ENCODE measurements around the gene THSD7B.

Gene THSD7B

DNA sequence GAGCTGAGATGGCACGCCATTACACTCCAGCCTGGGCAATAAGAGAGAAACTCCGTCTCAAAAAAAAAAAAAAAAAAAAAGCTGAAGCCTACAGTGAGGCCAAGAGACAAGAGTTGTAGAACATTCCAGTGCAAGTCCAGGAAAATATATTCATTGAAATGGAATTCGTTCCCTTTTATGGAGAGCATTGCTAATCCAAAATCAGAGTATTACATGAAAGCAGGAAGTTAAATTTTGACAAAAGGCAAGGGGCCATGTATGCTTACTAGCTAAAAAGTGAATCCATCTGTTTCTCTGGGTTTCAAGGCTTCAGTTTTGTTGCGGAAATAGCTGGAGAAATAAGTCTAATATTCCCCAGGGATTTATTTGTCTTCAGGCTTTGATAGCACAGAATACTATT, 471.7 kb downstream of the THSD7B start:
- TF ChIP-seq CTCF (IDR thresholded peaks at IDR 0.05): no peak
- no peak for TF ChIP-seq ZFX (IDR thresholded peaks at IDR 0.05; ENCODE audit: borderline replicate concordance)
- H3K27ac ChIP-seq: no peak overlapping the region

GRCh38 chr2:137238065-137238464, 472.7 kb downstream of the THSD7B start:
- H3K27ac ChIP-seq: no peak overlapping the region
- no peak for TF ChIP-seq ZFX (IDR thresholded peaks at IDR 0.05; ENCODE audit: borderline replicate concordance)
- TF ChIP-seq CTCF (IDR thresholded peaks at IDR 0.05): no peak

GRCh38 chr2:137249463-137250130, 484.3 kb downstream of the THSD7B start:
- H3K27ac ChIP-seq: no peak overlapping the region
- no peak for TF ChIP-seq ZFX (IDR thresholded peaks at IDR 0.05; ENCODE audit: borderline replicate concordance)
- no peak for TF ChIP-seq CTCF (IDR thresholded peaks at IDR 0.05)

GRCh38 chr2:137250401-137250800, 485.1 kb downstream of the THSD7B start:
- no peak overlapping the region for H3K27ac ChIP-seq
- no peak for TF ChIP-seq ZFX (IDR thresholded peaks at IDR 0.05; ENCODE audit: borderline replicate concordance)
- no peak for TF ChIP-seq CTCF (IDR thresholded peaks at IDR 0.05)

- TF ChIP-seq ZFX (IDR thresholded peaks at IDR 0.05; ENCODE audit: borderline replicate concordance) (no peak), CTCF (IDR thresholded peaks at IDR 0.05) (no peak)
- H3K27ac ChIP-seq: no peak overlapping the region
Measured at GRCh38 chr2:137251045-137251444, 485.7 kb downstream of the THSD7B start.

DNA sequence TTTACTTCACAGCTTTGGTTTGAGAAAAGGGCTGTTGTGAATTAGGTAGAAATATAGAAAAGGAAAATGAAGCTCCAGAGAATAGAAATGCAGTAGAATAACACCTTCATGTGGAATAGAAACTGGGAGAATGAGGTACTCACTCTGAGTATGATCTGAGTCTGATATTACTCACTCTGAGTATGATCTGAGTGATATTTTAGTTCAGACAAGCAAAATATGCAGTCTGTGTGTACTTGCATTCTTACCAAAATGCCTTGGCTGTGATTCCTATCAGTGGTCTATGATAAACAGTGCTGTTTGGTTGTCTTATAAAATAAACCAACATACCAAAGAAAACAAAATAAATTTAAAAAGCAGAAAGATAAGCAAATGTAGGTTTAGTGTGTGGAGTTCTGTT, 487.6 kb downstream of the THSD7B start:
- no peak overlapping the region for H3K27ac ChIP-seq
- TF ChIP-seq CTCF (IDR thresholded peaks at IDR 0.05) (no peak), ZFX (IDR thresholded peaks at IDR 0.05; ENCODE audit: borderline replicate concordance) (no peak)

DNA sequence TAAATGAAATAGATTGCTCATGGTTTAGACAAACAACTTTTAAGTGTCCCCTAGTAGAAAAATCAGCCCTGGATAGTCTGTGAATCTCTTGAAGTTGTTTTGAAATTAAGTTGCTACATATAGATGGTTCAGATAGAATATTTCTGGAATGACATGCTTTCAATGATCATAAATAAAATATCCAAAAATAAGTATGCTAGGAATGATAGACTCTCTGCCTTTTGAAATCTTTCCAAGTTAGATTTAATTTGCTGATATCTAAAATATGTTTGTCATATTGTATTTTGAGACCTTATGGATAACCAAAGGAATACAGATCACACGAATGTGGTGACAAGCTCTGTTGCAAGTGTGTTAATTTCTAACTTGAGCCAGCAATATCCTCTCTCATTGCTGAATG, 488.7 kb downstream of the THSD7B start:
- no peak overlapping the region for H3K27ac ChIP-seq
- TF ChIP-seq ZFX (IDR thresholded peaks at IDR 0.05; ENCODE audit: borderline replicate concordance) (no peak), CTCF (IDR thresholded peaks at IDR 0.05) (no peak)
